ENCODE data around the gene DAP.

DAP gene

GRCh38 chr5:10778179-10778910 lies 17.3 kb upstream of the DAP start:
- ChIA-PET POLR2A (no interaction called here), CTCF (interaction anchor here (2.5 to 3.1 kb wide), 3 partner anchors 9 to 83 kb away, joined by 7 to 12 read pairs (median 9); no protein-coding TSS in a partner anchor)
- DNase-seq (ENCODE audit: extremely low spot score) = no peak
- TF ChIP-seq CTCF (IDR thresholded peaks at IDR 0.05; ENCODE audit: control extremely low read depth, extremely low read depth, low read depth, missing control alignments) = no peak

GRCh38 chr5:10775646-10776045 lies 14.6 kb upstream of the DAP start:
- peak; percentile 32 for TF ChIP-seq CTCF (IDR thresholded peaks at IDR 0.05; ENCODE audit: control extremely low read depth, extremely low read depth, low read depth, missing control alignments)
- CTCF ChIA-PET = interaction anchor here (0.9 to 3.1 kb wide), 10 partner anchors 10 to 321 kb away, joined by 3 to 12 read pairs (median 3); no protein-coding TSS in a partner anchor
- POLR2A ChIA-PET = no interaction called here
- DNase-seq (ENCODE audit: extremely low spot score) = peak; percentile 28

- no peak for DNase-seq (ENCODE audit: extremely low spot score)
- CTCF ChIA-PET = interaction anchor here (1.6 kb wide), 1 partner anchor 70 kb away, joined by 6 read pairs; no protein-coding TSS in a partner anchor
- POLR2A ChIA-PET = interaction anchor here (0.6 kb wide), 1 partner anchor 327 kb away, joined by 3 read pairs; no protein-coding TSS in a partner anchor
- TF ChIP-seq CTCF (IDR thresholded peaks at IDR 0.05; ENCODE audit: control extremely low read depth, extremely low read depth, low read depth, missing control alignments) = no peak
These were observed 12.0 kb upstream of the DAP start for GRCh38 chr5:10772901-10773585.

- ChIA-PET POLR2A (no interaction called here), CTCF (interaction anchor here (1.3 to 2.7 kb wide), 3 partner anchors 10 to 316 kb away, joined by 3 to 10 read pairs (median 9); no protein-coding TSS in a partner anchor)
- TF ChIP-seq CTCF (IDR thresholded peaks at IDR 0.05; ENCODE audit: control extremely low read depth, extremely low read depth, low read depth, missing control alignments) = no peak
- DNase-seq (ENCODE audit: extremely low spot score) = no peak
These were observed 7.4 kb upstream of the DAP start for GRCh38 chr5:10768328-10768899.

GRCh38 chr5:10762776-10763500 lies 1.9 kb upstream of the DAP start:
- POLR2A ChIA-PET = no interaction called here
- TF ChIP-seq CTCF (IDR thresholded peaks at IDR 0.05; ENCODE audit: control extremely low read depth, extremely low read depth, low read depth, missing control alignments) = no peak
- DNase-seq (ENCODE audit: extremely low spot score) = no peak
- CTCF ChIA-PET = interaction anchor here (0.7 kb wide), 1 partner anchor 9 kb away, joined by 3 read pairs; no protein-coding TSS in a partner anchor
